ENCODE data around the gene PLPP6. TPM values are rescaled to one million over a fixed set of nuclear protein-coding genes. Genes with fewer than 3 reads are reported as not detected.
"Not testable (repeated sequence)": the region's sequence is repeated elsewhere in the genome, so short reads cannot be mapped to it uniquely, and the experiment has no call there.

PLPP6 gene
- total and polyA plus RNA-seq, 2 donors (not counting 1 experiment from before 2014, with no cell fraction given), result 6.3 to 14.3 TPM

DNA sequence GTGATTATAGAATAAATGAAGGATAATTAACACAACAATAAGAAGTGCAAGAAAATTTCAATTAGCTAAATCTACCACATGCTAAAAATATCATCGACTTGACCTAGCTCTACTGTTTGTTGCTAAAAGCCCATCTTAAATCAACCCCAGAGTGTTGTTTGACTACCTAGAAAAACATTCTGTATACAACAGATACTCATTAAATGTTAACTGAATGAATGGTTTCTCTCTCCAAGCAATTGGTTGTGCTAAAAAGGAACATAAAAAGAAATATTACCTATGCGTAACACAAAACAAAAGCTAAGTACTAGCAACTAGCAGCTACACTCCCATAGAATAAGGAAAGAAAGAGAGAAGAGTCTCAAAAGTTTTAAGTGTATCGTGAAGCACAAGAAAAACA is 5.5 kb upstream of the PLPP6 start:
- no peaks in the 10 kb centered on the region for H3K36me3 ChIP-seq (replicated peaks in 1 of 2; ENCODE audit: control extremely low read depth in 1 of 2, control insufficient read depth in 1 of 2, extremely low read depth in 1 of 2, insufficient read depth in 2 of 2, low read length in 1 of 2)
- H3K27me3 Mint-ChIP-seq, result peaks cover 7% of the 10 kb centered on the region
- H3K9ac ChIP-seq (ENCODE audit: low read length), result no peak overlapping the region
- H3K27ac ChIP-seq (ENCODE audit: low read length in 2 of 2), result no peak overlapping the region
- CTCF ChIA-PET, result no interaction called here
- peaks cover 2 to 4% of the 10 kb centered on the region in 2 donors for H3K4me1 ChIP-seq (ENCODE audit: control insufficient read depth in 2 of 2, insufficient read depth in 2 of 2, low read length in 2 of 2)
- POLR2A ChIA-PET, result interaction anchor here (0.7 kb wide), 1 partner anchor 81 kb away, joined by 3 read pairs; no protein-coding TSS in a partner anchor
- no peak overlapping the region for H3K27ac Mint-ChIP-seq
- H2AFZ ChIP-seq (ENCODE audit: insufficient read depth, low read depth, low read length, poor library complexity, severe bottlenecking), result no peak overlapping the region
- no peak for TF ChIP-seq EZH2 (IDR thresholded peaks at IDR 0.05; ENCODE audit: borderline replicate concordance, insufficient read depth, low read depth, low read length, poor library complexity, severe bottlenecking)
- TF ChIP-seq, protein P1, sequence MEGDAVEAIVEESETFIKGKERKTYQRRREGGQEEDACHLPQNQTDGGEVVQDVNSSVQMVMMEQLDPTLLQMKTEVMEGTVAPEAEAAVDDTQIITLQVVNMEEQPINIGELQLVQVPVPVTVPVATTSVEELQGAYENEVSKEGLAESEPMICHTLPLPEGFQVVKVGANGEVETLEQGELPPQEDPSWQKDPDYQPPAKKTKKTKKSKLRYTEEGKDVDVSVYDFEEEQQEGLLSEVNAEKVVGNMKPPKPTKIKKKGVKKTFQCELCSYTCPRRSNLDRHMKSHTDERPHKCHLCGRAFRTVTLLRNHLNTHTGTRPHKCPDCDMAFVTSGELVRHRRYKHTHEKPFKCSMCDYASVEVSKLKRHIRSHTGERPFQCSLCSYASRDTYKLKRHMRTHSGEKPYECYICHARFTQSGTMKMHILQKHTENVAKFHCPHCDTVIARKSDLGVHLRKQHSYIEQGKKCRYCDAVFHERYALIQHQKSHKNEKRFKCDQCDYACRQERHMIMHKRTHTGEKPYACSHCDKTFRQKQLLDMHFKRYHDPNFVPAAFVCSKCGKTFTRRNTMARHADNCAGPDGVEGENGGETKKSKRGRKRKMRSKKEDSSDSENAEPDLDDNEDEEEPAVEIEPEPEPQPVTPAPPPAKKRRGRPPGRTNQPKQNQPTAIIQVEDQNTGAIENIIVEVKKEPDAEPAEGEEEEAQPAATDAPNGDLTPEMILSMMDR (IDR thresholded peaks at IDR 0.05), result no peak
- H3K79me2 ChIP-seq (ENCODE audit: control insufficient read depth, insufficient read depth, low read length), result no peaks in the 10 kb centered on the region
- H3K9me3 ChIP-seq (ENCODE audit: control extremely low read depth in 1 of 3, control insufficient read depth in 2 of 3, insufficient read depth in 1 of 3, low read length in 2 of 3), result no peaks in the 10 kb centered on the region
- intact Hi-C loops (cut with micrococcal nuclease), result no loop called here
- ATAC-seq (ENCODE audit: low read depth) (no peak), DNase-seq (no peak)
- H3K4me3 Mint-ChIP-seq, result no peak overlapping the region
- H3K4me1 Mint-ChIP-seq, result no peaks in the 10 kb centered on the region
- no CpG with 5 or more reads among the region's 3 CpGs for WGBS (ENCODE audit: insufficient coverage)
- no peaks in the 10 kb centered on the region for H4K20me1 ChIP-seq (ENCODE audit: control insufficient read depth, insufficient read depth, low read length, poor library complexity, severe bottlenecking)
- H3K27me3 ChIP-seq (replicated peaks in 1 of 4; ENCODE audit: control extremely low read depth in 1 of 4, control insufficient read depth in 3 of 4, insufficient read depth in 4 of 4, low read length in 3 of 4), result no peaks in the 10 kb centered on the region
- no peak overlapping the region for H3K4me3 ChIP-seq (ENCODE audit: control extremely low read depth in 1 of 5, extremely low read depth in 1 of 5, insufficient read depth in 1 of 5, low read depth in 2 of 5, low read length in 4 of 5)
- no peaks in the 10 kb centered on the region for H3K9me3 Mint-ChIP-seq (ENCODE audit: insufficient read depth)
- no peak overlapping the region for H3K4me2 ChIP-seq (replicated peaks; ENCODE audit: low read depth, low read length, poor library complexity, severe bottlenecking)

DNA sequence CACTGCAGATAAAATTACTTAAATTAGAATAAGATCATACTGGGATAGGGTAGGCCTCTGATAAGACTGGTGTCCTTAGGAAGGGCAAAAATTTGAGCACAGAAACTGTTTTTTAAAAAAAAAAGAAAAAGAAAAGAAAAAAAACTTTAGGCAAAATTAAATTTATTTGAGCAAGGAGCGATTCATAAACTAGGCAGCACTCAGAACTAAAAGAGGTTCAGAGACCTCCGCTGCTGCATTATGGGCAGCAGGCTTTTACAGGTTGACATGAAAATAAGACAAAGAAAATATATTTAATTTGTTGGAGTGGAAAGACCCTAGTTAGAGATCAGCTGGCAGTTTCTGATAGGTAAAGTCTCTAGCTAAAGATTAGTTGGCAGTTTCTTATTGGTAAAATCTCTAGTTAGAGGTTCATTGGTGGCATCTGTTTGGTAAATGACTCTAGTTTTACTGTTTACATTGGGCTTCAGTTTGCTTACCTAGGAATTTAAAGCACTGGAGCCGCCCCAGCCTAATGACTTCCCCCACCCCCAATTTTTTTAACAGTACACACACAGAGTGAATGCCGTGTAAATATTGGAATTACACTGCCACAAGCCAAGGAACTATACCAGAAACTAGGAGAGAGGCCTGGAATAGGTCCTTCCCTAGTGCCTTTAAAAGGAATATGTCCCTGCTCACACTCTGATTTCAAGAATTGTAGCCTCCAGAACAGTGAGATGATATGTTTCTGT is 4.5 kb upstream of the PLPP6 start:
- Mint-ChIP-seq H3K27ac (no peak overlapping the region), H3K27me3 (peaks cover 7% of the 10 kb centered on the region), H3K9me3 (ENCODE audit: insufficient read depth) (no peaks in the 10 kb centered on the region), H3K4me1 (peaks cover 7% of the 10 kb centered on the region), H3K4me3 (no peak overlapping the region)
- H3K9ac ChIP-seq (ENCODE audit: low read length), result no peak overlapping the region
- intact Hi-C loops (cut with micrococcal nuclease), result no loop called here
- H3K27ac ChIP-seq (ENCODE audit: low read length in 2 of 2), result no peak overlapping the region
- no peaks in the 10 kb centered on the region for H3K79me2 ChIP-seq (ENCODE audit: control insufficient read depth, insufficient read depth, low read length)
- DNase-seq (no peak), ATAC-seq (ENCODE audit: low read depth) (no peak)
- no CpG with 5 or more reads among the region's 4 CpGs for WGBS (ENCODE audit: insufficient coverage)
- no peak for TF ChIP-seq EZH2 (IDR thresholded peaks at IDR 0.05; ENCODE audit: borderline replicate concordance, insufficient read depth, low read depth, low read length, poor library complexity, severe bottlenecking)
- TF ChIP-seq, protein P1 (IDR thresholded peaks at IDR 0.05), result no peak
- ChIA-PET POLR2A (no interaction called here), CTCF (no interaction called here)
- no peak overlapping the region for H2AFZ ChIP-seq (ENCODE audit: insufficient read depth, low read depth, low read length, poor library complexity, severe bottlenecking)
- H3K36me3 ChIP-seq (replicated peaks in 1 of 2; ENCODE audit: control extremely low read depth in 1 of 2, control insufficient read depth in 1 of 2, extremely low read depth in 1 of 2, insufficient read depth in 2 of 2, low read length in 1 of 2), result no peaks in the 10 kb centered on the region
- no peaks in the 10 kb centered on the region for H3K9me3 ChIP-seq (ENCODE audit: control extremely low read depth in 1 of 3, control insufficient read depth in 2 of 3, insufficient read depth in 1 of 3, low read length in 2 of 3)
- no peak overlapping the region for H3K4me2 ChIP-seq (replicated peaks; ENCODE audit: low read depth, low read length, poor library complexity, severe bottlenecking)
- H4K20me1 ChIP-seq (ENCODE audit: control insufficient read depth, insufficient read depth, low read length, poor library complexity, severe bottlenecking), result no peaks in the 10 kb centered on the region
- H3K4me3 ChIP-seq (ENCODE audit: control extremely low read depth in 1 of 5, extremely low read depth in 1 of 5, insufficient read depth in 1 of 5, low read depth in 2 of 5, low read length in 4 of 5), result no peak overlapping the region
- peaks cover 6 to 7% of the 10 kb centered on the region in 2 donors for H3K4me1 ChIP-seq (ENCODE audit: control insufficient read depth in 2 of 2, insufficient read depth in 2 of 2, low read length in 2 of 2)
- H3K27me3 ChIP-seq (replicated peaks in 1 of 4; ENCODE audit: control extremely low read depth in 1 of 4, control insufficient read depth in 3 of 4, insufficient read depth in 4 of 4, low read length in 3 of 4), result no peaks in the 10 kb centered on the region

DNA sequence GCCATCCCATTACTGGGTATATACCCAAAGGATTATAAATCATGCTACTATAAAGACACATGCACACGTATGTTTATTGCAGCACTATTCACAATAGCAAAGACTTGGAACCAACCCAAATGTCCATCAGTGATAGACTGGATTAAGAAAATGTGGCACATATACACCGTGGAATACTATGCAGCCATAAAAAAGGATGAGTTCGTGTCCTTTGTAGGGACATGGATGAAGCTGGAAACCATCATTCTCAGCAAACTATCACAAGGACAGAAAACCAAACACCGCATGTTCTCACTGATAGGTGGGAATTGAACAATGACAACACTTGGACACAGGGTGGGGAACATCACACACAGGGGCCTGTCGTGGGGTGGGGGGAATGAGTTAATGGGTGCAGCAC is 1.4 kb upstream of the PLPP6 start:
- H3K27me3 ChIP-seq (replicated peaks in 1 of 4; ENCODE audit: control extremely low read depth in 1 of 4, control insufficient read depth in 3 of 4, insufficient read depth in 4 of 4, low read length in 3 of 4); POLR2A ChIA-PET; H3K27ac ChIP-seq (ENCODE audit: low read length in 2 of 2); H3K27ac Mint-ChIP-seq; H3K27me3 Mint-ChIP-seq; CTCF ChIA-PET; H3K4me3 ChIP-seq (ENCODE audit: control extremely low read depth in 1 of 5, extremely low read depth in 1 of 5, insufficient read depth in 1 of 5, low read depth in 2 of 5, low read length in 4 of 5); H4K20me1 ChIP-seq (ENCODE audit: control insufficient read depth, insufficient read depth, low read length, poor library complexity, severe bottlenecking); H3K9me3 Mint-ChIP-seq (ENCODE audit: insufficient read depth); H3K4me2 ChIP-seq (replicated peaks; ENCODE audit: low read depth, low read length, poor library complexity, severe bottlenecking); H3K79me2 ChIP-seq (ENCODE audit: control insufficient read depth, insufficient read depth, low read length); DNase-seq; H3K9ac ChIP-seq (ENCODE audit: low read length); H2AFZ ChIP-seq (ENCODE audit: insufficient read depth, low read depth, low read length, poor library complexity, severe bottlenecking); H3K9me3 ChIP-seq (ENCODE audit: control extremely low read depth in 1 of 3, control insufficient read depth in 2 of 3, insufficient read depth in 1 of 3, low read length in 2 of 3); H3K36me3 ChIP-seq (replicated peaks in 1 of 2; ENCODE audit: control extremely low read depth in 1 of 2, control insufficient read depth in 1 of 2, extremely low read depth in 1 of 2, insufficient read depth in 2 of 2, low read length in 1 of 2); ATAC-seq (ENCODE audit: low read depth): not testable (repeated sequence)
- H3K4me3 Mint-ChIP-seq, result peak overlapping the region; percentile 49
- peaks cover 37% of the 10 kb centered on the region for H3K4me1 Mint-ChIP-seq
- intact Hi-C loops (cut with micrococcal nuclease), result loop anchor here (5.0 kb wide), 2 partner anchors 132 to 327 kb away; partner anchors contain the start of genes JAK2 and RCL1
- peaks cover 36 to 37% of the 10 kb centered on the region in 2 donors for H3K4me1 ChIP-seq (ENCODE audit: control insufficient read depth in 2 of 2, insufficient read depth in 2 of 2, low read length in 2 of 2)
- WGBS (ENCODE audit: insufficient coverage), result no CpG with 5 or more reads among the region's 5 CpGs

Measured in B cell (primary cell).